Lower leg skin (tissue), 3 donors: ENCODE results near the gene NOSTRIN.

Experiments
- POLR2A ChIP-seq, 2 donors: fragments of 450-650 bp; IDR thresholded peaks; one replicate each; pipeline ENCODE4 v1.6.1; 2016 to 2017; ENCODE audit warnings: antibody characterized with exemption in 2 of 2, mild to moderate bottlenecking in 1 of 2, moderate library complexity in 1 of 2
- TF ChIP-seq, protein P1 (sequence below), 3 donors: fragments of 450-650 bp; IDR thresholded peaks; one replicate each; pipeline ENCODE4 v1.5.1; 2016; ENCODE audit warnings: antibody characterized with exemption in 3 of 3, mild to moderate bottlenecking in 3 of 3, moderate library complexity in 2 of 3

GRCh38 chr2:168789776-168790175 is 12.7 kb upstream of the NOSTRIN start:
- no peak for TF ChIP-seq POLR2A (IDR thresholded peaks at IDR 0.05)
- TF ChIP-seq, protein P1, sequence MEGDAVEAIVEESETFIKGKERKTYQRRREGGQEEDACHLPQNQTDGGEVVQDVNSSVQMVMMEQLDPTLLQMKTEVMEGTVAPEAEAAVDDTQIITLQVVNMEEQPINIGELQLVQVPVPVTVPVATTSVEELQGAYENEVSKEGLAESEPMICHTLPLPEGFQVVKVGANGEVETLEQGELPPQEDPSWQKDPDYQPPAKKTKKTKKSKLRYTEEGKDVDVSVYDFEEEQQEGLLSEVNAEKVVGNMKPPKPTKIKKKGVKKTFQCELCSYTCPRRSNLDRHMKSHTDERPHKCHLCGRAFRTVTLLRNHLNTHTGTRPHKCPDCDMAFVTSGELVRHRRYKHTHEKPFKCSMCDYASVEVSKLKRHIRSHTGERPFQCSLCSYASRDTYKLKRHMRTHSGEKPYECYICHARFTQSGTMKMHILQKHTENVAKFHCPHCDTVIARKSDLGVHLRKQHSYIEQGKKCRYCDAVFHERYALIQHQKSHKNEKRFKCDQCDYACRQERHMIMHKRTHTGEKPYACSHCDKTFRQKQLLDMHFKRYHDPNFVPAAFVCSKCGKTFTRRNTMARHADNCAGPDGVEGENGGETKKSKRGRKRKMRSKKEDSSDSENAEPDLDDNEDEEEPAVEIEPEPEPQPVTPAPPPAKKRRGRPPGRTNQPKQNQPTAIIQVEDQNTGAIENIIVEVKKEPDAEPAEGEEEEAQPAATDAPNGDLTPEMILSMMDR (IDR thresholded peaks at IDR 0.05), result no peak
